Measurements from ENCODE around the gene LYZL4.

GRCh38 chr3:42397644-42398043 is 12.8 kb downstream of the LYZL4 start:
- no peak for TF ChIP-seq MAX (IDR thresholded peaks at IDR 0.05; ENCODE audit: low read depth)
- TF ChIP-seq CTCF (IDR thresholded peaks at IDR 0.05): no peak
- TF ChIP-seq REST (IDR thresholded peaks at IDR 0.05; ENCODE audit: low read depth, low read length): no peak
- no peak for TF ChIP-seq POLR2AphosphoS5 (IDR thresholded peaks at IDR 0.05; ENCODE audit: low read depth, low read length)
- TF ChIP-seq RXRA (IDR thresholded peaks at IDR 0.05; ENCODE audit: borderline replicate concordance, low read depth): no peak
- no peak for TF ChIP-seq USF2 (IDR thresholded peaks at IDR 0.05; ENCODE audit: borderline replicate concordance, low read depth, low read length)
- TF ChIP-seq YY1 (IDR thresholded peaks at IDR 0.05; ENCODE audit: low read depth): no peak
- no peak for TF ChIP-seq EP300 (IDR thresholded peaks at IDR 0.05; ENCODE audit: borderline replicate concordance in 1 of 2, low read depth in 1 of 2, low read length in 1 of 2)
- TF ChIP-seq GATA2 (CRISPR knock-in tag; IDR thresholded peaks at IDR 0.05): no peak
- no peak for TF ChIP-seq RFX5 (IDR thresholded peaks at IDR 0.05; ENCODE audit: low read length)
- no peak for TF ChIP-seq USF1 (IDR thresholded peaks at IDR 0.05; ENCODE audit: borderline replicate concordance, low read depth)
- no peak for TF ChIP-seq ZBTB33 (IDR thresholded peaks at IDR 0.05; ENCODE audit: borderline replicate concordance, low read depth)
- TF ChIP-seq MXI1 (IDR thresholded peaks at IDR 0.05; ENCODE audit: low read depth, low read length): no peak
